Loucy (cell line): ENCODE data around the gene LRRC10B.

ENCODE experiments used
- CTCF ChIP-seq: fragments of 200-600 bp; sonication (generic); conservative IDR thresholded peaks from 2 replicates; pipeline ENCODE4 v1.5.1; 2014; ENCODE audit warnings: mild to moderate bottlenecking, antibody characterized with exemption, low read length
- EZH2phosphoT487 ChIP-seq: fragments of 200-600 bp; IDR thresholded peaks from 2 replicates; pipeline ENCODE4 v1.6.1; 2018; ENCODE audit warnings: antibody characterized with exemption, mild to moderate bottlenecking, moderate library complexity, borderline replicate concordance

- TF ChIP-seq CTCF (no peak), EZH2phosphoT487 (no peak)
Observed at GRCh38 chr11:61512435-61512834, 3.9 kb downstream of the LRRC10B start.
